Keratinocyte (primary cell): Measurements from ENCODE around the gene TFCP2L1. TPM values are rescaled to one million over a fixed set of nuclear protein-coding genes. Genes with fewer than 3 reads are reported as not detected.

Experiments used
- DNase-seq: peaks from one replicate; pipeline ENCODE4 v3.0.0-alpha.2; 2011; ENCODE audit warnings: low read depth, missing footprints, low spot score
- FAIRE-seq: peaks from 2 replicates; lab custom pipeline; 2011; peaks lifted over from hg19 to GRCh38; lab: Jason Lieb, UNC
- H2AFZ ChIP-seq: 2 replicates; pipeline ENCODE4 v1.6.0; 2012; ENCODE audit warnings: low read length, control low read depth, inconsistent platforms; ENCODE audit not compliant: control insufficient read depth
- H3K27ac ChIP-seq: 2 replicates; pipeline ENCODE4 v1.5.1; 2011; ENCODE audit warnings: low read length; ENCODE audit not compliant: control insufficient read depth, insufficient read depth
- H3K27me3 ChIP-seq: 3 replicates; pipeline ENCODE4 v1.6.0; 2011; ENCODE audit warnings: low read length; ENCODE audit not compliant: control insufficient read depth, insufficient read depth; ENCODE audit errors: extremely low read depth
- H3K36me3 ChIP-seq, 2 experiments: 2 replicates in 1 of 2; 3 replicates in 1 of 2; pipeline ENCODE4 v1.5.1; 2011; ENCODE audit warnings: low read length in 2 of 2, mild to moderate bottlenecking in 1 of 2; ENCODE audit not compliant: control insufficient read depth in 2 of 2, insufficient read depth in 2 of 2; ENCODE audit errors: extremely low read depth in 1 of 2
- H3K4me1 ChIP-seq: 3 replicates; pipeline ENCODE4 v1.5.1; 2011; ENCODE audit warnings: low read length; ENCODE audit not compliant: control insufficient read depth, insufficient read depth; ENCODE audit errors: extremely low read depth
- H3K4me2 ChIP-seq: 3 replicates; pipeline ENCODE4 v1.6.0; 2011; ENCODE audit warnings: low read depth, low read length; ENCODE audit not compliant: control insufficient read depth, insufficient read depth; ENCODE audit errors: extremely low read depth
- H3K4me3 ChIP-seq, 3 experiments: fragments of 200-600 bp in 1 of 3; sonication (generic) in 1 of 3; 2 replicates in 2 of 3; 3 replicates in 1 of 3; pipeline ENCODE4 v1.5.1; 2011 to 2016; ENCODE audit warnings: low read length in 3 of 3, mild to moderate bottlenecking in 3 of 3, control low read depth in 2 of 3, inconsistent platforms in 1 of 3, low read depth in 1 of 3, mixed read lengths in 1 of 3, mixed run types in 1 of 3, moderate library complexity in 1 of 3; ENCODE audit not compliant: control insufficient read depth in 2 of 3, insufficient read depth in 2 of 3; ENCODE audit errors: extremely low read depth in 1 of 3
- H3K79me2 ChIP-seq: 2 replicates; pipeline ENCODE4 v1.6.0; 2012; ENCODE audit warnings: low read length; ENCODE audit not compliant: control insufficient read depth, insufficient read depth
- H3K9ac ChIP-seq: 3 replicates; pipeline ENCODE4 v1.6.0; 2011; ENCODE audit warnings: low read length; ENCODE audit not compliant: control insufficient read depth, insufficient read depth; ENCODE audit errors: extremely low read depth
- H3K9me1 ChIP-seq: 3 replicates; pipeline ENCODE4 v1.6.0; 2011; ENCODE audit warnings: low read length; ENCODE audit not compliant: control insufficient read depth, insufficient read depth; ENCODE audit errors: extremely low read depth
- H3K9me3 ChIP-seq: 2 replicates; pipeline ENCODE4 v1.5.1; 2012; ENCODE audit warnings: low read depth, low read length; ENCODE audit not compliant: control insufficient read depth
- H4K20me1 ChIP-seq: 3 replicates; pipeline ENCODE4 v1.6.0; 2011; ENCODE audit warnings: low read length; ENCODE audit not compliant: control insufficient read depth, insufficient read depth; ENCODE audit errors: extremely low read depth
- EZH2 ChIP-seq: IDR thresholded peaks from one replicate; pipeline ENCODE4 v1.6.1; 2012; ENCODE audit warnings: inconsistent platforms, mild to moderate bottlenecking, low read length, moderate library complexity
- dilution Hi-C: fragments of 300-500 bp; cut with MboI; formaldehyde crosslinking; loops from one replicate; pipeline ENCODE4 v1.7.0; 2020; ENCODE audit warnings: low sequenced_read_pairs; ENCODE audit not compliant: extremely low pct_ligation_motif_present
- polyA plus RNA-seq, 5 experiments: library from polyadenylated mRNA; depleted of rRNA in 3 of 5; stranded (reverse) in 3 of 5; stranded (forward) in 1 of 5; unstranded in 1 of 5; fragments of >200 nt; gene quantifications; 1 replicate in 1 of 5; 2 replicates in 3 of 5; 3 replicates in 1 of 5; pipeline versions ENCODE4 v1.2.1 to v1.2.3, GENCODE V29; 2011 to 2012; ENCODE audit warnings: missing spikeins in 2 of 5, low read depth in 1 of 5, low replicate concordance in 1 of 5
- TF ChIP-seq, protein P1 (sequence below), 3 experiments: IDR thresholded peaks in 1 of 3; conservative IDR thresholded peaks in 1 of 3; optimal IDR thresholded peaks in 1 of 3; 2 replicates in 2 of 3; 3 replicates in 1 of 3; pipeline versions ENCODE3 to v1.5.1; 2011; ENCODE audit warnings: low read length in 3 of 3, mild to moderate bottlenecking in 3 of 3, moderate library complexity in 2 of 3, control low read depth in 1 of 3, inconsistent platforms in 1 of 3; ENCODE audit not compliant: insufficient read depth in 2 of 3; ENCODE audit errors: extremely low read depth in 1 of 3

TFCP2L1 gene
- polyA plus RNA-seq, 1 donor (not counting 4 experiments of a cell fraction or from before 2014, with no cell fraction given) = 29.4 TPM

DNA sequence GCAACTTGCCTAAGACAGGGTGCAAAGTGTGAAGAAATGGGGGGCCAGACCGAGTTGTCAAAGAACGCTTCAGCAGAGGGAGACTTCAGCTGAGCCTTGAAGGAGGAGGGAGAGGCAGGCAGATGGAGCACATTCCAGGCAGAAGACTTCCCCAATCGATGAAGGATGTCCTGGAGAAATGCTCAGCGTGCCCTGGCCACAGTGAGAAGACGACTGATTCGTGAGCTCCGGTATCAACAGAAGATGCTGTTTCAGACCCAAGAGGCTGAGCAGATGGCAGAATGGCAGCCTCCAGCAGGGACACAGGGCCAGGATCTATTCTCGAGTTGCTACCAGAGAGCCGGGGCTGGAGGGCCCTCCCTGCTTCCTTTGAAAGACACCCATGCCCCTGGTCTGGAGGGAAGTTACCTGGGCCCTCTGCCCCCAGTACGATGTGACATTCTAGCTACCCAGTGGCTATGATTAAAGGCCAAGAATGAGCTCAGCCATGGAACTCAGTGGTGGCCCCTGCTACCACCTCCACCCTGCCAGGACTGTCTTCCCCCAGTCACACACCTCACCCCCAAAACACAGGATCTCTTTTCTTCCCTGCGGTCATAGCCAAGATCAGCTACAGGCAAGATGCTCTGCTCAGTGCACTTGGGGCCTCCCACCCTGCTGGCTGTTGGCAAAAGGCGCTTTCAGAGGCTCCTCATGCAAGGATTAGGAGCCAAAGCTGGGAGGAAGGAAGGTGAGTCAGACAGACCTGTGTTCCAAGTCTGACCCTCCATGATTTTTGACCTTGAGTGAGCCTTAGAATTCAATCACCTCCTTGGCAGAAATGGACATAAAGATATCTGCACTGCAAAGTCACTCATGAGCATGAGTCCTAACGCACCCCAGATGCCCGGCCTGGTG, 84.3 kb downstream of the TFCP2L1 start:
- no peak overlapping the region for H3K9ac ChIP-seq
- no peak for DNase-seq
- no peaks in the 10 kb centered on the region for H3K36me3 ChIP-seq
- no peaks in the 10 kb centered on the region for H4K20me1 ChIP-seq
- TF ChIP-seq, protein P1, sequence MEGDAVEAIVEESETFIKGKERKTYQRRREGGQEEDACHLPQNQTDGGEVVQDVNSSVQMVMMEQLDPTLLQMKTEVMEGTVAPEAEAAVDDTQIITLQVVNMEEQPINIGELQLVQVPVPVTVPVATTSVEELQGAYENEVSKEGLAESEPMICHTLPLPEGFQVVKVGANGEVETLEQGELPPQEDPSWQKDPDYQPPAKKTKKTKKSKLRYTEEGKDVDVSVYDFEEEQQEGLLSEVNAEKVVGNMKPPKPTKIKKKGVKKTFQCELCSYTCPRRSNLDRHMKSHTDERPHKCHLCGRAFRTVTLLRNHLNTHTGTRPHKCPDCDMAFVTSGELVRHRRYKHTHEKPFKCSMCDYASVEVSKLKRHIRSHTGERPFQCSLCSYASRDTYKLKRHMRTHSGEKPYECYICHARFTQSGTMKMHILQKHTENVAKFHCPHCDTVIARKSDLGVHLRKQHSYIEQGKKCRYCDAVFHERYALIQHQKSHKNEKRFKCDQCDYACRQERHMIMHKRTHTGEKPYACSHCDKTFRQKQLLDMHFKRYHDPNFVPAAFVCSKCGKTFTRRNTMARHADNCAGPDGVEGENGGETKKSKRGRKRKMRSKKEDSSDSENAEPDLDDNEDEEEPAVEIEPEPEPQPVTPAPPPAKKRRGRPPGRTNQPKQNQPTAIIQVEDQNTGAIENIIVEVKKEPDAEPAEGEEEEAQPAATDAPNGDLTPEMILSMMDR (optimal IDR thresholded peaks at IDR 0.05 in 1 of 3, IDR thresholded peaks at IDR 0.05 in 1 of 3, conservative IDR thresholded peaks at IDR 0.05 in 1 of 3; ENCODE audit: extremely low read depth in 1 of 3, insufficient read depth in 2 of 3, low read length in 3 of 3) = no peak
- no peak for TF ChIP-seq EZH2
- H3K4me3 ChIP-seq = no peak overlapping the region
- no peak for FAIRE-seq
- no peaks in the 10 kb centered on the region for H3K27me3 ChIP-seq
- dilution Hi-C loops = no loop called here
- no peaks in the 10 kb centered on the region for H3K9me1 ChIP-seq
- H3K79me2 ChIP-seq = no peaks in the 10 kb centered on the region
- H3K4me1 ChIP-seq = peaks cover 24% of the 10 kb centered on the region
- H3K4me2 ChIP-seq = no peak overlapping the region
- H3K9me3 ChIP-seq = no peaks in the 10 kb centered on the region
- no peak overlapping the region for H2AFZ ChIP-seq
- H3K27ac ChIP-seq = no peak overlapping the region

DNA sequence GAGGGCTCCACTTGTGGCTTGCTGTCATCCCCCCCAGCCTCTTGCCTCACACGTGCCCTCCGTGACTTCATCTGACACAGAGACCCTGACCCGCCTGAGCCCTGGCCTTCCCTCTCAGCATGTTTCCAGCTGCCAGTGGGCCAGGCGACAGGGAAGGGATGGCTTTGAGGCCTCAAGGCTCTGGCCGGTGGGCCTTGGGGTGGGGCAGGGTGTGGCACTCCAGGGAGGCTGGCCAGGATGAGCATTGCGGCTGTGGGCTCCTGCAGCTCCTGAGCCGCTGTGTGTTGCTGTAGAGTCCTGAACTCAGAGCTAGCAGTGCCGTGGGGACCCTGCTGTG, 85.0 kb downstream of the TFCP2L1 start:
- no peak overlapping the region for H3K4me3 ChIP-seq
- H3K36me3 ChIP-seq = no peaks in the 10 kb centered on the region
- no peak overlapping the region for H3K4me2 ChIP-seq
- no peak overlapping the region for H3K9ac ChIP-seq
- no peak overlapping the region for H3K27ac ChIP-seq
- H4K20me1 ChIP-seq = no peaks in the 10 kb centered on the region
- H3K79me2 ChIP-seq = no peaks in the 10 kb centered on the region
- peaks cover 30% of the 10 kb centered on the region for H3K4me1 ChIP-seq
- DNase-seq (no peak), FAIRE-seq (no peak)
- no peaks in the 10 kb centered on the region for H3K9me3 ChIP-seq
- no peaks in the 10 kb centered on the region for H3K27me3 ChIP-seq
- H2AFZ ChIP-seq = no peak overlapping the region
- no peaks in the 10 kb centered on the region for H3K9me1 ChIP-seq
- dilution Hi-C loops = no loop called here
- no peak for TF ChIP-seq EZH2
- TF ChIP-seq, protein P1 (optimal IDR thresholded peaks at IDR 0.05 in 1 of 3, IDR thresholded peaks at IDR 0.05 in 1 of 3, conservative IDR thresholded peaks at IDR 0.05 in 1 of 3; ENCODE audit: extremely low read depth in 1 of 3, insufficient read depth in 2 of 3, low read length in 3 of 3) = no peak
